HepG2 (cell line): ENCODE results near the gene TTC6. TPM values are rescaled to one million over a fixed set of nuclear protein-coding genes. Genes with fewer than 3 reads are reported as not detected.

Source experiments
- ARNT ChIP-seq: fragments of 450-650 bp; IDR thresholded peaks from 2 replicates; pipeline ENCODE4 v1.6.1; 2017
- EP300 ChIP-seq, 3 experiments: sonication (generic) in 1 of 3; formaldehyde crosslinking in 1 of 3; IDR thresholded peaks; 2 replicates each; pipeline versions ENCODE4 v1.5.1 to v1.6.1; 2011 to 2020; ENCODE audit warnings: low read depth in 2 of 3, low read length in 2 of 3, borderline replicate concordance in 1 of 3, improper control_type of control experiment in 1 of 3, mild to moderate bottlenecking in 1 of 3, missing genetic modification reagents in 1 of 3, moderate library complexity in 1 of 3
- JUNB ChIP-seq: sonication (generic); formaldehyde crosslinking; IDR thresholded peaks from 2 replicates; pipeline ENCODE4 v1.8.0; 2022; ENCODE audit warnings: missing genetic modification reagents, mild to moderate bottlenecking, borderline replicate concordance
- KLF6 ChIP-seq: IDR thresholded peaks from 2 replicates; pipeline ENCODE4 v1.8.0; 2016; ENCODE audit warnings: missing biosample characterization, missing genetic modification reagents
- MAF1 ChIP-seq: sonication (generic); formaldehyde crosslinking; IDR thresholded peaks from 2 replicates; pipeline ENCODE4 v1.5.0; 2020; ENCODE audit warnings: missing genetic modification reagents, borderline replicate concordance
- MZF1 ChIP-seq: sonication (generic); formaldehyde crosslinking; IDR thresholded peaks from 2 replicates; pipeline ENCODE4 v1.8.1; 2023; ENCODE audit warnings: mild to moderate bottlenecking, missing genetic modification reagents, borderline replicate concordance
- ONECUT2 ChIP-seq: sonication (generic); formaldehyde crosslinking; IDR thresholded peaks from 2 replicates; pipeline ENCODE4 v1.4.0; 2020; ENCODE audit warnings: missing genetic modification reagents
- PAX8 ChIP-seq: sonication (generic); formaldehyde crosslinking; IDR thresholded peaks from 2 replicates; pipeline ENCODE4 v1.8.0; 2022; ENCODE audit warnings: mild to moderate bottlenecking, missing genetic modification reagents, borderline replicate concordance
- PPARG ChIP-seq: conservative IDR thresholded peaks from 2 replicates; pipeline ENCODE4 v1.6.1; 2016; ENCODE audit warnings: missing biosample characterization, missing genetic modification reagents
- THYN1 ChIP-seq: sonication (generic); formaldehyde crosslinking; IDR thresholded peaks from 2 replicates; pipeline ENCODE4 v1.8.1; 2023; ENCODE audit warnings: low read depth, mild to moderate bottlenecking, moderate library complexity, missing genetic modification reagents, borderline replicate concordance
- ZKSCAN8 ChIP-seq: IDR thresholded peaks from 2 replicates; pipeline ENCODE4 v1.6.1; 2016; ENCODE audit warnings: borderline replicate concordance, missing genetic modification reagents, missing compliant biosample characterization
- ZNF34 ChIP-seq: sonication (generic); formaldehyde crosslinking; IDR thresholded peaks from 2 replicates; pipeline ENCODE4 v1.4.0; 2020; ENCODE audit warnings: mild to moderate bottlenecking, missing genetic modification reagents, borderline replicate concordance
- ZNF382 ChIP-seq: sonication (generic); formaldehyde crosslinking; IDR thresholded peaks from 2 replicates; pipeline ENCODE4 v1.5.0; 2020; ENCODE audit warnings: missing genetic modification reagents, mild to moderate bottlenecking, borderline replicate concordance
- ZNF501 ChIP-seq: sonication (generic); formaldehyde crosslinking; IDR thresholded peaks from 2 replicates; pipeline ENCODE4 v1.5.1; 2020; ENCODE audit warnings: mild to moderate bottlenecking, moderate library complexity, missing genetic modification reagents
- ZNF510 ChIP-seq: sonication (generic); formaldehyde crosslinking; IDR thresholded peaks from 2 replicates; pipeline ENCODE4 v1.4.0; 2020; ENCODE audit warnings: low read depth, mild to moderate bottlenecking, missing genetic modification reagents
- ZSCAN31 ChIP-seq: sonication (generic); formaldehyde crosslinking; IDR thresholded peaks from 2 replicates; pipeline ENCODE4 v1.5.0; 2020; ENCODE audit warnings: low read depth, mild to moderate bottlenecking, missing genetic modification reagents
- polyA plus RNA-seq, 8 experiments: library from polyadenylated mRNA; depleted of rRNA in 3 of 8; stranded (reverse) in 7 of 8; unstranded in 1 of 8; fragments of >200 nt; fragmentation: Illumina TruSeq in 4 of 8; extraction: Trizol in 4 of 8; gene quantifications; 2 replicates each; pipeline versions ENCODE4 v1.2.1 to v1.2.3, GENCODE V29; 2011 to 2016; ENCODE audit warnings: low read depth in 4 of 8, missing spikeins in 1 of 8, mixed read lengths in 1 of 8; ENCODE audit not compliant: insufficient read depth in 1 of 8
- total RNA-seq, 5 experiments: library from RNA; depleted of rRNA; stranded (reverse); fragments of >200 nt; fragmentation: Illumina TruSeq; extraction: Trizol; gene quantifications; 2 replicates each; pipeline ENCODE4 v1.2.3, GENCODE V29; 2016; ENCODE audit warnings: low read depth in 1 of 5
- TF ChIP-seq, protein P1 (sequence below): sonication (generic); formaldehyde crosslinking; IDR thresholded peaks from 2 replicates; pipeline ENCODE4 v1.4.0; 2020; ENCODE audit warnings: missing genetic modification reagents
- TF ChIP-seq, protein P2 (sequence below): IDR thresholded peaks from 2 replicates; pipeline ENCODE4 v1.6.1; 2012; ENCODE audit warnings: inconsistent platforms
- TF ChIP-seq, protein P3 (sequence below): sonication (generic); formaldehyde crosslinking; IDR thresholded peaks from 2 replicates; pipeline ENCODE4 v1.4.0; 2020; ENCODE audit warnings: mild to moderate bottlenecking, missing genetic modification reagents
- TF ChIP-seq, protein P4 (sequence below): sonication (generic); formaldehyde crosslinking; IDR thresholded peaks from 2 replicates; pipeline ENCODE4 v1.9.0; 2021; ENCODE audit warnings: missing genetic modification reagents, borderline replicate concordance

TTC6 gene
- total and polyA plus RNA-seq, 2 of the 13 experiments (the other 11 are each of a cell fraction or from before 2014, with no cell fraction given) = 9.3 to 27.4 TPM

DNA sequence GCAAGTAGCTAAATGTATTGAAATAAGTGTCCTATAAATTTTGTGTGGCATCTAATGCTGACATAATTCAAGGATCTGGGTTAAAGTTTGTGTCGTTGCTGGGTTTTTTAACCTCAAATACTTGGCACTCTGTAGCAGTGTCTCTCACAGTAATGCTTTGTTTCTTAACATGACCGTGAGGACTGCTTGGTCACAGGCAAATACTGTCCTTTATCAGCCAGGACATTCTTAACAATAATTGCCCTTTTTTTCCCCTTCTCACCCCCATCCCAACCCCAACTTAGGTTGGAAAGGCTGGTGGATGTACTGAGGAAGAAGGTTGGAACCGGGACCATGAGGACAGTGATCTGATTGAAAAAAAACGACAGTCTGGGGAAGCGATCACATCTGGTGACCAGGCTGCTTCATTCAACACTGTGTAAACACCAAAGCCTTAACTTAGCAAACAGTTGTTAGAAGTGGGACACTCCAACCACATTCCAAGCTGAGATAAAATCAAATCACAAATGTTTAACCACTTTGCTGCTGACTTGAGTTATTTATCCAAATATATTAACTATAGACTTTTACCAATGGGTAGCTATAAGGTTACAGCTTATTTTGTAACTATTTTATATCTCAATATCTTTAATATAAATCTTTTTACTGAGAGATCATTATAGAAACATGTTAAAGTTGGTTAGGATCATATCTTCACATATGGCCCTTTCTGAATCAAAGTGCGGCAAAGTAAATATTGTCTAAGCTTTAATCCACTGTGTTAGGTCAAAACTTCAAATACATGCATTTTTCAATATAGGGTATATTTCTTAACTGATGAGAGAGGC, 48.6 kb upstream of the TTC6 start (continued):
- TF ChIP-seq ZNF510 (CRISPR knock-in tag) (no peak), ZNF34 (no peak), ONECUT2 (CRISPR knock-in tag) (peak; percentile 89), PPARG (CRISPR knock-in tag) (peak; percentile 95), PAX8 (no peak), ZSCAN31 (CRISPR knock-in tag) (peak; percentile 71; the same call in 1 of the 2 replicates), MAF1 (CRISPR knock-in tag) (0 out of 2 replicates have a peak, but pooled peaks have one; percentile 56), JUNB (CRISPR knock-in tag) (peak; percentile 45; the same call in 1 of the 2 replicates), ZNF501 (CRISPR knock-in tag) (no peak), ARNT (no peak), EP300 (IDR thresholded peaks at IDR 0.05; ENCODE audit: low read depth in 2 of 2, low read length in 2 of 2) (peak; percentile 77 to 98; a peak in 3 of 4 replicates), EP300 (CRISPR knock-in tag; IDR thresholded peaks at IDR 0.05; ENCODE audit: borderline replicate concordance) (peak; percentile 95; the same call in 1 of the 2 replicates), ZKSCAN8 (CRISPR knock-in tag) (peak; percentile 91; the same call in 1 of the 2 replicates), THYN1 (CRISPR knock-in tag) (peak; percentile 86), MZF1 (CRISPR knock-in tag) (no peak), KLF6 (CRISPR knock-in tag) (peak; percentile 50; the same call in 1 of the 2 replicates), ZNF382 (CRISPR knock-in tag) (0 out of 2 replicates have a peak, but pooled peaks have one; percentile 77)
- TF ChIP-seq, protein P1, sequence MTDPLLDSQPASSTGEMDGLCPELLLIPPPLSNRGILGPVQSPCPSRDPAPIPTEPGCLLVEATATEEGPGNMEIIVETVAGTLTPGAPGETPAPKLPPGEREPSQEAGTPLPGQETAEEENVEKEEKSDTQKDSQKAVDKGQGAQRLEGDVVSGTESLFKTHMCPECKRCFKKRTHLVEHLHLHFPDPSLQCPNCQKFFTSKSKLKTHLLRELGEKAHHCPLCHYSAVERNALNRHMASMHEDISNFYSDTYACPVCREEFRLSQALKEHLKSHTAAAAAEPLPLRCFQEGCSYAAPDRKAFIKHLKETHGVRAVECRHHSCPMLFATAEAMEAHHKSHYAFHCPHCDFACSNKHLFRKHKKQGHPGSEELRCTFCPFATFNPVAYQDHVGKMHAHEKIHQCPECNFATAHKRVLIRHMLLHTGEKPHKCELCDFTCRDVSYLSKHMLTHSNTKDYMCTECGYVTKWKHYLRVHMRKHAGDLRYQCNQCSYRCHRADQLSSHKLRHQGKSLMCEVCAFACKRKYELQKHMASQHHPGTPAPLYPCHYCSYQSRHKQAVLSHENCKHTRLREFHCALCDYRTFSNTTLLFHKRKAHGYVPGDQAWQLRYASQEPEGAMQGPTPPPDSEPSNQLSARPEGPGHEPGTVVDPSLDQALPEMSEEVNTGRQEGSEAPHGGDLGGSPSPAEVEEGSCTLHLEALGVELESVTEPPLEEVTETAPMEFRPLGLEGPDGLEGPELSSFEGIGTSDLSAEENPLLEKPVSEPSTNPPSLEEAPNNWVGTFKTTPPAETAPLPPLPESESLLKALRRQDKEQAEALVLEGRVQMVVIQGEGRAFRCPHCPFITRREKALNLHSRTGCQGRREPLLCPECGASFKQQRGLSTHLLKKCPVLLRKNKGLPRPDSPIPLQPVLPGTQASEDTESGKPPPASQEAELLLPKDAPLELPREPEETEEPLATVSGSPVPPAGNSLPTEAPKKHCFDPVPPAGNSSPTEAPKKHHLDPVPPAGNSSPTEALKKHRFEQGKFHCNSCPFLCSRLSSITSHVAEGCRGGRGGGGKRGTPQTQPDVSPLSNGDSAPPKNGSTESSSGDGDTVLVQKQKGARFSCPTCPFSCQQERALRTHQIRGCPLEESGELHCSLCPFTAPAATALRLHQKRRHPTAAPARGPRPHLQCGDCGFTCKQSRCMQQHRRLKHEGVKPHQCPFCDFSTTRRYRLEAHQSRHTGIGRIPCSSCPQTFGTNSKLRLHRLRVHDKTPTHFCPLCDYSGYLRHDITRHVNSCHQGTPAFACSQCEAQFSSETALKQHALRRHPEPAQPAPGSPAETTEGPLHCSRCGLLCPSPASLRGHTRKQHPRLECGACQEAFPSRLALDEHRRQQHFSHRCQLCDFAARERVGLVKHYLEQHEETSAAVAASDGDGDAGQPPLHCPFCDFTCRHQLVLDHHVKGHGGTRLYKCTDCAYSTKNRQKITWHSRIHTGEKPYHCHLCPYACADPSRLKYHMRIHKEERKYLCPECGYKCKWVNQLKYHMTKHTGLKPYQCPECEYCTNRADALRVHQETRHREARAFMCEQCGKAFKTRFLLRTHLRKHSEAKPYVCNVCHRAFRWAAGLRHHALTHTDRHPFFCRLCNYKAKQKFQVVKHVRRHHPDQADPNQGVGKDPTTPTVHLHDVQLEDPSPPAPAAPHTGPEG (CRISPR knock-in tag) = peak; percentile 74; the same call in 1 of the 2 replicates
- TF ChIP-seq, protein P2, sequence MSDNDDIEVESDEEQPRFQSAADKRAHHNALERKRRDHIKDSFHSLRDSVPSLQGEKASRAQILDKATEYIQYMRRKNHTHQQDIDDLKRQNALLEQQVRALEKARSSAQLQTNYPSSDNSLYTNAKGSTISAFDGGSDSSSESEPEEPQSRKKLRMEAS = peak; percentile 82
- TF ChIP-seq, protein P3, sequence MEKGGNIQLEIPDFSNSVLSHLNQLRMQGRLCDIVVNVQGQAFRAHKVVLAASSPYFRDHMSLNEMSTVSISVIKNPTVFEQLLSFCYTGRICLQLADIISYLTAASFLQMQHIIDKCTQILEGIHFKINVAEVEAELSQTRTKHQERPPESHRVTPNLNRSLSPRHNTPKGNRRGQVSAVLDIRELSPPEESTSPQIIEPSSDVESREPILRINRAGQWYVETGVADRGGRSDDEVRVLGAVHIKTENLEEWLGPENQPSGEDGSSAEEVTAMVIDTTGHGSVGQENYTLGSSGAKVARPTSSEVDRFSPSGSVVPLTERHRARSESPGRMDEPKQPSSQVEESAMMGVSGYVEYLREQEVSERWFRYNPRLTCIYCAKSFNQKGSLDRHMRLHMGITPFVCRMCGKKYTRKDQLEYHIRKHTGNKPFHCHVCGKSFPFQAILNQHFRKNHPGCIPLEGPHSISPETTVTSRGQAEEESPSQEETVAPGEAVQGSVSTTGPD (CRISPR knock-in tag) = no peak
- TF ChIP-seq, protein P4, sequence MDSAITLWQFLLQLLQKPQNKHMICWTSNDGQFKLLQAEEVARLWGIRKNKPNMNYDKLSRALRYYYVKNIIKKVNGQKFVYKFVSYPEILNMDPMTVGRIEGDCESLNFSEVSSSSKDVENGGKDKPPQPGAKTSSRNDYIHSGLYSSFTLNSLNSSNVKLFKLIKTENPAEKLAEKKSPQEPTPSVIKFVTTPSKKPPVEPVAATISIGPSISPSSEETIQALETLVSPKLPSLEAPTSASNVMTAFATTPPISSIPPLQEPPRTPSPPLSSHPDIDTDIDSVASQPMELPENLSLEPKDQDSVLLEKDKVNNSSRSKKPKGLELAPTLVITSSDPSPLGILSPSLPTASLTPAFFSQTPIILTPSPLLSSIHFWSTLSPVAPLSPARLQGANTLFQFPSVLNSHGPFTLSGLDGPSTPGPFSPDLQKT = no peak
